ENCODE results near the gene MGMT.

- no peak for TF ChIP-seq POLR2AphosphoS5 (IDR thresholded peaks at IDR 0.05)
- TF ChIP-seq CTCF (IDR thresholded peaks at IDR 0.05): no peak
- TF ChIP-seq POLR2A (IDR thresholded peaks at IDR 0.05): no peak
Measured at GRCh38 chr10:129580901-129581300, 113.9 kb downstream of the MGMT start.
